HG03064 (cell line): Measurements from ENCODE around the gene UBE3B.

Experiments
- ATAC-seq: cut with Tn5 transposase; IDR thresholded peaks from one replicate; pipeline ENCODE4 v1.9.1; 2021; ENCODE audit warnings: low read depth; ENCODE audit not compliant: unreplicated experiment

The UBE3B gene

DNA sequence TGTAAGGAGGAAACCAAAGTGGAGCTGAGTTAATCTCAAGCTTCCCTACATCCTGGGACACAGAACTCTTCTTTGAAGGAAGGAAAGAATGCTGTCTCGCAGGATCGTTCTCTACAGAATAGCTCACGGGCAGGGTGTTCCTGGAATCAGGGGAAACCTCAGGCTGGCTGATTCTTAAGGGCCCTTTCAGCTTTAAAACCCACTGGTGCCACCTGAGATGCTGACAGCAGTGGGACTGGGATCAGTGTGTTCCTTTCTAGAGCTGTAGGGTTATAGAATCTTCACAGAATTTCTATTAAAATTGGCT is 47.8 kb downstream of the UBE3B start:
- no peak for ATAC-seq

DNA sequence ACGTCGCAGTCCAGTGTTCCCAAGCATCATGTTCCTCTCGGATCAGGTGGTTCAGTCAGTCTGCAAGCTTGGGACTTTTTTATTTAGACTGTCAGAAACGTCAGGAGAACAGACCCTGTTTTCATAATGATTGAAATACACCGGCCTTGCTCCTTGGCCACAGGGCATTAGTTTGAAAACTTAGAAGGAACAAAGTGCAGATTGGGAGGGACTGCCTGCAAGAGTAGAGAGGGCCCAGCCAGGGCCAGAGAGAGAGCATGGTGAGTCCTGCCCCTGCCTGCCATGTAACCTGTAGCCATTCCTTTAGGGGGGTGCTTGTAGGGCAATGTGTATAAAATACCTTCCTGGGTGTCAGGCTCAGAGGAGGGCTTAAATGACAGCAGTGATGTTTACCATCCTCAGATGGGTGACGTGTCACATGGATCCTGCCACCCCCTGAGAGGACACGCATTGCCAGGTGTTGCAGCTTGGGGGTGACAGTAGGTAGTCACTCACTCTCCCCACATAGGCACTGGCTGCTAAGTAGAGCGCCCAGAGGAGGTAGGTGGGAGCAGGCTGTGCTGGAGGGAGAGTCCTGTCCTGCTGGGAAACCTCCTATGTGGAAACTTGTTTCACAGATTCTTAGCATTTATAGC is 50.2 kb downstream of the UBE3B start:
- no peak for ATAC-seq

DNA sequence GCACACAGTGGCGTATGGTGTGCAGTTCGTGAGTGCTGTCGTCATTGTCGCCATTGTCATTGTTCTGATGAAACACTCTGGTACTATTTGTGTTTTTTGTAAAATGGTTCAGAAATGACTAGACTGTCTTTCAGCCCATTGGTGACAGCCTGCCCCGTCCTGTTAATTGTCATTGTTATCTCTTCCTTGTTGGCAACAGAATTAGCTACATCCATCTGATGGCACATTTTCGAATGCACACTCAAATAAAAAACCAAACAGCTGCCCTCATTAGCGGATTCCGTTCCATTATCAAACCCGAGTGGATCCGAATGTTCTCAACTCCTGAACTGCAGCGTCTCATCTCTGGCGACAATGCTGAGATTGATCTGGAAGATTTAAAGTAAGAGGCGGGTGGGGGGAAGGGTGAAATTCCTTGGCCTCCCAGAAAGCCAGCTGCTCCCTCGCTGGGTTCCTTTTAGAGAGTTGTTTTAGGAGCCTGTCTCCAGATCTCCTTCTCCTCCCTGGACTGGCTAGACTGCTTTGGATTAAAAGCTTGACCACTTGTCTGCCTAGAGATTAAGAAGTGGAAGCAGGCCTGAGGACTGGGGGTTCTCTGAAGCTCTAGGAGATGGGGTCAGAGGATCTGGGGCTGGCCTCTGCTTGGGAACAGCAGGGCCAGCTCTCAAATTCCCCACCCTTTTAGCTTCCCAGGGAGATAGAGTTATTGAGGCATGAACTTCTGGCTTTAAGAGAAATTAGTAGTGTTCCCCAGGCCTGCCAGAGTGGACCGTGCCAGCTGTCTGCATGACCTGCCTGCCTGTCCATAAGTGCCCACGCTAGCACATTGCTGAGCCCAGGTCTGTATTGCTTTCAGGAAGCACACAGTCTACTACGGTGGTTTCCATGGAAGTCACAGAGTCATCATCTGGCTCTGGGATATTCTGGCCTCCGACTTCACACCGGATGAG is 52.5 kb downstream of the UBE3B start:
- ATAC-seq: no peak

DNA sequence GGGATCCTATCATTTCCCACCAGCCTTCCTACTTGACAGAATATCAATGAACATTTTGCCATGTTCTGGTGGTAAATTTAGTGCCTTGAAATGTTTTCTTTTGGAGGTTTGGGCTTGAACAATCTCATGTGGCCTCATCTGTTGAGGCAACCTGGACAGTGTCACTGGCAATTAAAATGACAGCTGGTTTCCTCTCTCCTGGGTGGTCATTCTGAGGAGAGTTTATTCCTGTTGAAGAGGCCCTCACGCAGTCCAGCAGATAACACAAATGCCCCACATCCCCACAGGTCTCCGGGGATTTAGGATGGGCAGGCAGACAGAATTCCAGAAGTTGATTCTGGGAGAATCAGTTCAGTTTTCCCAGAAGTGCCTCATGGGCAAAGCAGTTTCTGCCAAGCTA is 54.0 kb downstream of the UBE3B start:
- no peak for ATAC-seq

DNA sequence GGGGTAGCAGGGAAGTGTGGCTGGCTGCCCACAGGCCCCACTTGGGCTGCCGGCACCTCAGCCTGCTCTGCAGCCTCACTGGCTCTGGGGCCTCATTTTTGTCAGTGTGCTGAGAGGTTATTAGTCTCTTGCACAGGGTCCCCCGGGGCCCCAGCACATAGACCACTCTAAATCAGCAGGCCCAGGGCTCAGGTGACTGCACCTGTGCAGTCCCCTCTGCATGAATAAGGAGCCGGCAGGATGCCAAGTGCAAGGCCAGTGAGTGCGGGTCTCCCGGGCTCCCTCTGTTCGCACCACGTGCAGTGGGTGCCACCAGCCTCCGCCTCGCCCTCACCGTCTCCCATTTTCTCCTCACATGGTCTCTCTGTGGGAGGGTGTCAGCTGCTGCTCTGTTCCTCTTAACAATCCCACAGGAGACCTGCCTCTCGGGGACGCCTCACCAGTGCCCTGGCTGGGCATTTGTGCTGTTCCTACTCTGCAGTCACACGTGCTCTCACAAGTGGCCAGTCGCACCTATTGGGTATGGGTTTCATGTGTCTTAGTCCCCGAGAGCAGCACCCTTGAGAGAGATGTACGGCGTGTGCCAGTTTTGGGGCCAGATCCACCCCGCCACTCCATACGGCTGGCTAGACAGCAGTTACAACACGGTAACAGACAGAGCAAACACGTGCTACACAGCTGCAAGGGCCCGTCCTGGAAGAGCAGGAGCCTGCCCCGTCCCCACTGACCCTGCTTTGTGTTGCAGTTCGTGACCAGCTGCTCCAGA is 55.5 kb downstream of the UBE3B start:
- no peak for ATAC-seq

DNA sequence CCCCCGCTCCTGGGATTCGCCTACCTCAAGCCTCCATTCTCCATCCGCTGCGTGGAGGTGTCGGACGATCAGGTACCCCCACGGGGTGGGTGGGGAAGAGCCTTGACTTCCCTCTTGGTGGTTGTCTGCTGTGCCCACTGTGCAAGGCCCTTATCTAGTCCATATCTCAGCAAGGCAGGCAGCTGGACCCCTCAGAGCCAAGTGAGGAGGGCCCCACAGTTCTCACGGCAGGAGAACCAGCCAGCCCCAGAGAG is 56.0 kb downstream of the UBE3B start:
- no peak for ATAC-seq

DNA sequence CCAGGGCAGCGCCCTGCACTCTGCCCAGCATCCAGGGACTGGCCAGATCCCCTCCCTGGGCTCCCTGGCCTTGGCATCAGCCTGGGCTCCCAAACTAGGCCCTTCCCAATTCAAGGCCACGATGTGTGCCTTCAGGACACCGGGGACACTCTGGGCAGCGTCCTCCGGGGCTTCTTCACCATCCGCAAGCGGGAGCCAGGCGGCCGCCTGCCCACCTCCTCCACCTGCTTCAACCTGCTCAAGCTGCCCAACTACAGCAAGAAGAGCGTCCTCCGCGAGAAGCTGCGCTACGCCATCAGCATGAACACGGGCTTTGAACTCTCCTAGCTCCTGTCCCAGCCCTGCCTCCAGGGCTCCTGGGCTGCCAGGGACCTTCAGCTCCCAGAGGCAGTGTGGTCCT is 57.0 kb downstream of the UBE3B start:
- ATAC-seq: no peak

DNA sequence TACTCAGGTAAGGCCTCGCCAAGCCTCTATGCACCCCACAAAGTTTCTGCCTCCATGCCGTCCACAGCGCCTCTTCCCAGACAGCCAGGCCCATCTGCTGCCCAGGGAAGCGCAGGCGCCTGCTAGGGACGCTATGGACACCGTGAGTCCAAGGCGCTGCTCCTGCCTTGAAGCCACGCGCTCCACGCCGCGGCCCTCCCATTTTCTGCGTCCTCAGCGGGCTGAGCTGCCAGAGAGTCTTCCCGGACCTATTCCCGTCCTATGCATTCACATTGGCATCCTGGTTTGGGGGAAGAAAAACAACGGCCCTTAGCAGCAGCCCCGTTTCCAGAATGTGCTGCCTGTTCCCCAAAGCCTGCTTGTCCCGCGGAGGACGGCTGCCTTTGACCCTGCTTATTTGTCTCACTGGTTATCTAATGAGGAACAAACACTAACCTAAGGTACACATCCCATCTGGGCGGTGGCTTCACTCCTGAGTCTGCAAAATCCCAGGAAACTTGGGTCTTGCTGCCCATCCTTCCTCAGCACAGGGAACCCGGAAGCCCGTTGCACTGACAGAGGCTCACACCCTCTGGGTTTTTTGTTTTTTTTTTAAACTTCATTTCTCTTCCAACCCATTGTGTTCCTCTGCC is 57.9 kb downstream of the UBE3B start:
- no peak for ATAC-seq

DNA sequence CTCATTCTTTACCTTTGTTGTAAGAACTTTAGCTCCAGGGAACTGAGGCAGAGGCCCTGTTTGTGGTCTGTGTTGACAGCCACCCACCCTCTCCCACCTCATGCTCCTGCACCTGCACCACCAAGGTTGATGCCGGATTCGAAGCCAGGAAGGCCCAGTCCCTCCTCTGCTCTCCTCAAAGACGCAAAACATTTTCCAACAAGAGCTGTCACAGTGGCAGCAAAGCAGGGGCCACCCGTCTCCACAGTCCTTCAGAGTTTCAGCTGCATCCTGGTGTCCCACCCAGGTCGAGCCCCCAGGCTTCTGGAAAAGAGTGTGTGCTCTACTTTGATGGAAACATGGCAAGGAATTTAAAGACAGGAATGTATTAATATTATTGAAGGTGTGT is 58.4 kb downstream of the UBE3B start:
- no peak for ATAC-seq

DNA sequence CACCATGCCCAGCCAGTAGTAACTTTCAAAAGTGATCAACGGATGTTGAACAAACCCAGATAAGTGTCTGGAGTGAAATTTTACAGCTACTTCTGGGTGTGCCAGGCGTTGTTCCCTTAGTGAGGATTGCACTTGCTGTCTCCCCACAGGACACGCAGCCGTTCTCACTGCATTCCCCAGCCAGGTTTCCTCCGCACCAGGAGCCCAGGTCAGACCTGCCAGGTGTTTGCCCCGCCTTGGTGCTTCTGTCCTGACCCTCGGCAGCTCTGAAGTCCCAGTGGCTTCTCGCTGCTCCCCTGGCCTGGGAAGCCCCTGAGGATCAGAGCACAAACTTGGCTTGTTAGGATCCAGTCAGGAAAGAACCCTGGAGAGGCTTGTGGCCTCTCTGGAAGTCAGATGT is 59.7 kb downstream of the UBE3B start:
- ATAC-seq: no peak

DNA sequence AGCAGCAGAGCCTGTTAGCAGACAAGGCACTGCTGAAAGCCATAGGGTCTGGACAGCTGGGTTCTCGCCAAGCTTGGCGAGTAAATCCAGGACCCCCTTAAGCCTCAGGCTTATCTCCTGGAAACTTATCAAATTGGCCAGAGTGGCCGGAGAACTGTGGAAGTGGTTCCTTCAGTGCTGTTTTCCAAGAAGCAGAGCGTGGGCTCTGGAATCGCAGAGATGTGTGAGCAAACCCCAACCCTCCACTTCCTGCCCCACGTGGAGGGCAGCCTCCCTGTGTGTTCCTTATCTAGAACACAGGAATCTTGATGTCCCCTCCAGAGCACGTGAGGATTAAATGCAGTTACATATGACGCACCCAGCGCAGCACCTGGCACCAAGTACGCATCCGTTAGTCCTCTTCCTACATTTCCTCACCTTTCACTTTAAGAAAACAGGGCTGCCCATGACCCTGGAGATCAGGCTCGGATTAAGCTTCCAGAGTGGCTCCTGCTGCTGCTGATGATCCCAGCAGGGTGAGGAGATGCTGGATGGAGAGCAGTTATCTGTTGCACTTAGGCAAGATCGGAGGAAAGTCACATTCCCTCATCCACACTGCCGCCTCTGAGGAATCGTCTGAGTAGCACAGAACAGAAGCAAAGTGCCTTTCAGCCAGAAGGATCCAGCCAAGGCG is 60.9 kb downstream of the UBE3B start:
- no peak for ATAC-seq

DNA sequence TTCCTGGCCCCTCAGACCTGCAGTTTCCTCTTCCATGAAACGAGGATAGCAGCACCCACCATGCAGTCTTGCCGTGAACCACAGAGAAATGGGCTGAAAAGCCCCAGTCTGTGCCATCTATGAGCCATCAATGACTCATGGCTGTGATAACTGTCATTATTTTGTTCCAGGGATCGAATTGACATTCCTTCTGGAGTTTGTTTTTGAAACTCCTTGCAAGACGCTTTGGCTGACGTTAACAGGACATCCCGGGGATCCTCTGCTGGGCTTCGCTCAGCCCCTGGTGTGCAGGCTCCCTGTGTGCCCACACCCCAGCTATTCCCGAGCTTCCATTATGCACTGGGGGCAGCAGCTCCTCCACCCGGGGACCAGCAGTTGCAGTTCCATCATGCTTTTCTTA is 62.1 kb downstream of the UBE3B start:
- no peak for ATAC-seq

DNA sequence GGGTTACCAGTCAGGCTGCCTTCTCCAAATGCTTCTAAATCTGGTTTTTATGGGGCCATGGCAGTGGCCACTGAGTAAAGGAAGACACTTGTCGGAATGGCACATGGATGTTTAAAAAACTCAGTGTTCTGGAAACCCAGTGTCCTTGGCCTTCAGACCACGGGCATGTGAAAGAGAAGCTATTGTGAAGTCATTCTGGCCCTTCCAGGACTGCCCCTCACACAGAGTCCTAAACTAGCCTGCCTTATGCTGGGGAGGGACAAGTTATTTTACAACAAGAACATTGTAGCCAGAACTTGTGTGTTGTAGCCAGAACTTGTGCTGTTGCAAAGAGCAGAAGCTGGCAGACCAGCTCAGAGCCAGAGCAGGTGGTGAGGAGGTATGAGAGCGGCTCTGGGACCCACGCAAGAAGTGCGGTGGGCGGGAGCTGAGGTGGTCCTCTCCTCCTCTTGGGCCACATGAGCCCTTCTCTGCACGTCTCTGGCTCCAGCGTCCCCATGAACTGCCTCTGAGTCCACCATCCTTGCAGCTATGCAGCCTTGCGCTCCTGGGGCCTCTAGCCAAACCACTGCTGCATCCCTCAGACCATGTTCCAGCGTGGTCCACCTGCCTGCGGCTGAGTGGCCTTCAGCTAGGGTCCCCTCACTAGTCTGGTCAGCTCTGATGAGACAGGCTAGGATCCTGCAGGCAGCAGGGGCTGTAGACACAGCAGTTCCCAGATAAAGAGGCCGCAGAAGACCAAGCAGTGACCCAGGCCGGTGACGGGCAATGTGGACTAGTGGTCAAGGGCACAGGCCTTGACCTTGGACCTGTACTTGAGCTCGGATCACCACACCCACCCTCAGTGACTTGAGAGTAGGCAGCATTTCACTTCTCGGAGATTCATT is 63.3 kb downstream of the UBE3B start:
- no peak for ATAC-seq

DNA sequence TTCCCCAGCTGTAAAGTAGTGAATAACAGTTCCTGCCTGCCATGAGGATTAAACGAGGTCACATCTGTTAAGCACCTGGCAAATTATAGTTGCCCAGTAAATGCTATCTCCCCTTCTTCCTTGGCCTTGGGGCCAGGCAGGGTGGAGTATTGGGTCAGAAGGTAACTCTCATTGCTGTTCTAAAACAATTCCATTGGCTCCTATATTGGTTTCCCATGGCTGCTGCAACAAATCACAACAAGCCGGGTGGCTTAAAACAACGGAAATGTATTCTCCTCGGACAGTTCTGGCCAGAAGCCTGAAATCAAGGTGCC is 63.9 kb downstream of the UBE3B start:
- no peak for ATAC-seq

DNA sequence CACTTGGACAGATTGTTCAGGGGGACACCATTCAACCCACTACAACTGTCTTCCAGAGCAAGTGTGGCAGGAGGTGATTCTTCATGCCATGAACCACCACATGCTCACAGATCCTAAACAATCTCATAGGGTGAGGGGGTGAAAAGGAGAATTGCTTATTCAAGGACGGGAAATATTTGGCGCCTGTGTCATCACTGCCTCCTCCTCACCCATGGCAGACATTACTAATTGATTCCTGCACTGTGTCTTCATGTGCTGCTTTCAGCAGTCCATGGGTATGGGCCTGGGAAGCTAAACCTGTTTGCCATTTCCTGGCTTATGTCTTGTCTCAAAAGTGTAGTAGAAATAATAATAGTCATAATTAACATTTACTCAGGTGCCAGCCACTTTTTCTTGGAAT is 64.6 kb downstream of the UBE3B start:
- ATAC-seq: no peak

DNA sequence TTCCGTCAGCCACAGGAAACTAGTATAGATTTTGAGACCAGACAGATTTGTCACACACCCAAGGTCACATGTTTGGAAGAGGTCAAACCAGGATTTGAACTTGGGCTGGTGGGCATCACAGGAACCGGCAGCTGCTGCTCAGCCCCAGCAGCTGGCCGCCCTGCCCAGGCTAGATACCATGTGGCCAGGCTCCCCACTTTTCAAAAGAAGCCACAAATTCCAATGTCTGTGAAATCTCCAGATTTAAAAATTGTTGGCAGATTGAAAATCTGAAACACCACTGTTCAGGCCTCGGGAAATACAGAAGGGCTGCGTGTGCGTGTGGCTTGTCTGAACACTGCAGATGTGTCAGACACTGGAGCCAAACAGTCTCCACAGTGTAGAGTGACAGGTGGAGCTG is 65.4 kb downstream of the UBE3B start:
- ATAC-seq: no peak

DNA sequence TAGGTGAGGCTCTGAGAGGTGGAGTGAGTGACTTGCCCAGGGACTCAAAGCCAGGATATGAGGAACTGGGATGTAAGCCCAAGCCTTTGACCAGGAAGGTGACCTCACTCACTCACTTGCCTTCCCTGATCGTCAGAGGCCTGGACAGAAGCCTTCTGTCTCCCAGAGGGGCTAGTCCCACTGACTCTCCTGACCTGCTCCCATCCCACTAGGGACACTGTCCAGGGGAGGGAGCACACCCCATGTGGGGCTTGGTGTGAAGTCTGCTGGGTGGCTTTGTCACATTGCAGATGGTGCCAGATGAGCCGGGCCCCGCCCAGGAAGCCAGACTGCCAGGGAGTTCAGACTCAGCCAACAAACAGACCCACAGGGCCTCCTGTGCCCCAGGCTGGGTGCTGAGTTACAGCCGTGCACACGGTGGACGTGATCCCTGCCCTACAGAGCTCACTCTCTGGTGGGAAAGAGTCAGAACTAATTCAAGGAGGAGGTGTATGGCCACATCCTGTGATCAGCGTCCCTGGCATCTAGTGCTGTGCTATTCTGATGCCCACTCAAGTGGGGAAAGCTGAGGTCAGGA is 67.6 kb downstream of the UBE3B start:
- no peak for ATAC-seq

DNA sequence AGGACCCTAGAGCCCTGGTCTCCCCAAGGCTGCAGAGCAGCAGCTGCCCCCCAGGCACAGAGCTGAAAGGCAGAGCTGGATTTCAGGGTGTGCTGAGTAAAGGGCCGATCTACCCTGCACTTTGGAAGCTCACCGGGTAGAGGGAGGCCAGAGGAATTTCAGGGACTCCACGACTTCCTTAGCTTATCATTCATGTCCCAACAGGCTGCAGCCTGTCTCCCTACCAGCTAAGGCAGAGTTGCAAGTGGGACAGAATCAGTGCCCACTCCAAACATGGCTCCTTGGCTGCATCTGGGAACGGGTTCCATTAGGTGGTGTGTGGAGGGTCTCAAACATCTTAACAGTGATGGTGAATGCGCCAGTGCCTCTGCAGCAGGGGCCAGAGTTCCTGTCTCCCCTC is 68.4 kb downstream of the UBE3B start:
- no peak for ATAC-seq

DNA sequence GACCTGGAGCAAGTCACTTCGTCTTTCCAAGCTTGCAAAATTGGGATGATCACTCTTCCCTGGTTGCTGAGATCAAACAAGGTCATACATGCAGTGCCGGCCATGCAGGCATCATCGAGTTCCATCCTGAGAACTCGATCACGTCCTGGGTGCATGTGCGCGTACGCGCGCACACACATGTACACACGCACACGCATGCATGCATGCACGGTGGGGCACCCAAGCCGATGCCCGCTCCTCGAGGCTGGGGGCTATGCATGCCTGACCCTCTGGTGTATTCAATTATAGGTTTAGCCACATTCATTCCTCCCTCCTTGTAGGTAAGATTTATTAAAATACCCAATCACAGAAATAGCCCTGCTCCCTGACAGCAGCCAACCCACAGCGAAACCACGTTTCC is 69.9 kb downstream of the UBE3B start:
- no peak for ATAC-seq

DNA sequence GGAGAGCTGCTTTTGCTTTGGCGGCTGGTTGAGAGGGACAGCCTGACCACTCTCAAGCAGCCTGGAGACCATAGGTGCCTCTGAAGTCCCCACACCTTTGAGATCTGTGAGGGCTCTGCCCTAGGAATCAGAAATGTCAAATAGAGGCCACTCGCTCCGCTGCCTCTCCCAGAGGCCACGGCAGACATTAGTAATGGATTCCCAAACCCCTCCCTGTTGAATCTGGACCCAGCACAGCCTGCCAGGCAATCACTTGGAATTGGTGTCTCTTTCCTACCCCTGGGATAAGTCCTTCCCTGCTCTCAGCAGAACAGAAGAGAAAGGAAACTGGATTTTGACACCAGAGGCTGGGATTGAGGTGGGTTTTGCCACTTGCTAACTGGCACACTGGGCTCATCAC is 70.8 kb downstream of the UBE3B start:
- ATAC-seq: no peak
